Peyer's patch (tissue), 4 donors: Measurements from ENCODE around the gene MCF2L. TPM values are rescaled to one million over a fixed set of nuclear protein-coding genes. Genes with fewer than 3 reads are reported as not detected.

ENCODE experiments used
- DNase-seq, 3 donors: peaks; one replicate each; pipeline ENCODE4 v3.0.0-alpha.2; 2017 to 2019
- H3K27ac ChIP-seq, 4 donors: fragments of 200-600 bp; sonication (generic); one replicate each; pipeline ENCODE4 v1.5.1; 2016 to 2019
- H3K27me3 ChIP-seq, 2 donors: fragments of 200-600 bp; sonication (generic); one replicate each; pipeline ENCODE4 v1.5.1; 2019
- H3K36me3 ChIP-seq, 3 donors: fragments of 200-600 bp; sonication (generic); one replicate each; pipeline ENCODE4 v1.5.1; 2016 to 2019
- H3K4me1 ChIP-seq, 4 donors: fragments of 200-600 bp; sonication (generic); one replicate each; pipeline ENCODE4 v1.5.1; 2016 to 2019
- H3K4me3 ChIP-seq, 4 donors: fragments of 200-600 bp; sonication (generic); 1 replicate in 3 of 4; 2 replicates in 1 of 4; pipeline ENCODE4 v1.5.1; 2016 to 2019; ENCODE audit warnings: mild to moderate bottlenecking in 1 of 4
- H3K9me3 ChIP-seq, 4 donors: fragments of 200-600 bp; sonication (generic); one replicate each; pipeline ENCODE4 v1.5.1; 2016 to 2019; ENCODE audit warnings: mild to moderate bottlenecking in 1 of 4
- CTCF ChIP-seq, 6 experiments: fragments of 450-650 bp in 4 of 6; fragments of 200-600 bp in 2 of 6; sonication (generic) in 1 of 6; IDR thresholded peaks; one replicate each; pipeline ENCODE4 v1.5.1; 2017 to 2019; ENCODE audit warnings: antibody characterized with exemption in 6 of 6, mild to moderate bottlenecking in 3 of 6, moderate library complexity in 1 of 6
- POLR2A ChIP-seq, 2 donors: fragments of 450-650 bp; IDR thresholded peaks; one replicate each; pipeline ENCODE4 v1.5.1; 2017; ENCODE audit warnings: antibody characterized with exemption in 2 of 2, mild to moderate bottlenecking in 2 of 2, moderate library complexity in 2 of 2
- total RNA-seq, 4 donors: library from RNA; depleted of rRNA; stranded (reverse); fragments of >200 nt; gene quantifications; one replicate each; pipeline ENCODE4 v1.1.0, GENCODE V29; 2016

The MCF2L gene
- total RNA-seq, 4 donors from 2014 or later: 81.4 to 165 (median 149) TPM

GRCh38 chr13:113048766-113049165 lies 79.8 kb downstream of the MCF2L start:
- Histone ChIP-seq H3K27ac (no peak overlapping the region), H3K9me3 (no peaks in the 10 kb centered on the region), H3K36me3 (no peaks in the 10 kb centered on the region), H3K4me3 (no peak overlapping the region), H3K27me3 (no peaks in the 10 kb centered on the region), H3K4me1 (no peaks in the 10 kb centered on the region)
- no peak for DNase-seq
- TF ChIP-seq POLR2A (IDR thresholded peaks at IDR 0.05) (no peak), CTCF (IDR thresholded peaks at IDR 0.05) (no peak)

GRCh38 chr13:113049521-113049941 lies 80.5 kb downstream of the MCF2L start:
- H3K36me3 ChIP-seq: no peaks in the 10 kb centered on the region
- no peak overlapping the region for H3K27ac ChIP-seq
- TF ChIP-seq POLR2A (IDR thresholded peaks at IDR 0.05) (no peak), CTCF (IDR thresholded peaks at IDR 0.05) (no peak)
- no peaks in the 10 kb centered on the region for H3K9me3 ChIP-seq
- no peak overlapping the region for H3K4me3 ChIP-seq
- no peak for DNase-seq
- no peaks in the 10 kb centered on the region for H3K4me1 ChIP-seq
- no peaks in the 10 kb centered on the region for H3K27me3 ChIP-seq

GRCh38 chr13:113049981-113050380 lies 81.0 kb downstream of the MCF2L start:
- Histone ChIP-seq H3K4me1 (no peaks in the 10 kb centered on the region), H3K27ac (no peak overlapping the region), H3K4me3 (no peak overlapping the region), H3K9me3 (no peaks in the 10 kb centered on the region), H3K36me3 (no peaks in the 10 kb centered on the region), H3K27me3 (no peaks in the 10 kb centered on the region)
- no peak for TF ChIP-seq POLR2A (IDR thresholded peaks at IDR 0.05)
- no peak for DNase-seq

- no peak overlapping the region for H3K4me3 ChIP-seq
- no peaks in the 10 kb centered on the region for H3K36me3 ChIP-seq
- no peaks in the 10 kb centered on the region for H3K9me3 ChIP-seq
- TF ChIP-seq POLR2A (IDR thresholded peaks at IDR 0.05): no peak
- no peak for TF ChIP-seq CTCF (IDR thresholded peaks at IDR 0.05)
- DNase-seq: no peak
- H3K4me1 ChIP-seq: no peaks in the 10 kb centered on the region
- H3K27me3 ChIP-seq: no peaks in the 10 kb centered on the region
- H3K27ac ChIP-seq: no peak overlapping the region
Observed at GRCh38 chr13:113050734-113051431, 81.9 kb downstream of the MCF2L start.

- Histone ChIP-seq H3K36me3 (no peaks in the 10 kb centered on the region), H3K9me3 (no peaks in the 10 kb centered on the region), H3K27ac (no peak overlapping the region), H3K4me1 (no peaks in the 10 kb centered on the region), H3K27me3 (no peaks in the 10 kb centered on the region), H3K4me3 (no peak overlapping the region)
- DNase-seq: no peak
- no peak for TF ChIP-seq CTCF (IDR thresholded peaks at IDR 0.05)
- TF ChIP-seq POLR2A (IDR thresholded peaks at IDR 0.05): no peak
Observed at GRCh38 chr13:113051641-113052040, 82.6 kb downstream of the MCF2L start.

GRCh38 chr13:113052206-113052605 lies 83.2 kb downstream of the MCF2L start:
- TF ChIP-seq POLR2A (IDR thresholded peaks at IDR 0.05): no peak
- TF ChIP-seq CTCF (IDR thresholded peaks at IDR 0.05): no peak

More at GRCh38 chr13:113052206-113052605, 83.2 kb downstream of the MCF2L start:
- H3K4me1 ChIP-seq: no peaks in the 10 kb centered on the region
- no peaks in the 10 kb centered on the region for H3K27me3 ChIP-seq
- H3K9me3 ChIP-seq: no peaks in the 10 kb centered on the region
- H3K27ac ChIP-seq: no peak overlapping the region
- no peak for DNase-seq
- no peak overlapping the region for H3K4me3 ChIP-seq
- no peaks in the 10 kb centered on the region for H3K36me3 ChIP-seq
